HFFc6 (cell line): Measurements from ENCODE around the gene GAS7. TPM values are rescaled to one million over a fixed set of nuclear protein-coding genes. Genes with fewer than 3 reads are reported as not detected.

ENCODE experiments used
- DNase-seq: peaks from one replicate; pipeline ENCODE4 v3.0.0-alpha.2; 2018
- H3K27ac Mint-ChIP-seq: 2 replicates; pipeline ENCODE4 v1.8.0; 2020; ENCODE audit warnings: mild to moderate bottlenecking, mixed read lengths
- H3K27me3 Mint-ChIP-seq: 2 replicates; pipeline ENCODE4 v1.8.0; 2021; ENCODE audit warnings: mild to moderate bottlenecking, moderate library complexity, mixed read lengths; ENCODE audit not compliant: insufficient read depth
- H3K36me3 Mint-ChIP-seq: 2 replicates; pipeline ENCODE4 v1.8.0; 2021; ENCODE audit warnings: low read depth, mixed read lengths
- H3K4me1 Mint-ChIP-seq: 2 replicates; pipeline ENCODE4 v1.8.0; 2020; ENCODE audit warnings: low read depth, mixed read lengths
- H3K4me3 Mint-ChIP-seq: 2 replicates; pipeline ENCODE4 v1.8.0; 2020; ENCODE audit warnings: mild to moderate bottlenecking, moderate library complexity, mixed read lengths
- H3K9me3 Mint-ChIP-seq: 2 replicates; pipeline ENCODE4 v1.8.0; 2020; ENCODE audit warnings: mild to moderate bottlenecking, mixed read lengths
- CTCF ChIP-seq: fragments of 200-600 bp; sonication (generic); IDR thresholded peaks from 2 replicates; pipeline ENCODE4 v1.5.0; 2021; ENCODE audit warnings: antibody characterized with exemption, mild to moderate bottlenecking
- total RNA-seq, 6 experiments: library from RNA; stranded (reverse); fragmentation: NEBNext Ultra II Directional; extraction: Animal tissue kit (Norgen Biotek cat#: 25700); gene quantifications; 2 replicates in 1 of 6; 3 replicates in 5 of 6; pipeline ENCODE4 v1.2.3, GENCODE V29; 2021

Gene GAS7
- total RNA-seq, 6 experiments from 2014 or later = 1.4 to 7.4 (median 3.1) TPM

- DNase-seq = no peak
- H3K27ac Mint-ChIP-seq = no peak overlapping the region
- H3K4me1 Mint-ChIP-seq = peaks cover 8% of the 10 kb centered on the region; the same call in 1 of the 2 replicates
- no peaks in the 10 kb centered on the region for H3K9me3 Mint-ChIP-seq
- no peak overlapping the region for H3K4me3 Mint-ChIP-seq
- peaks cover 5% of the 10 kb centered on the region for H3K27me3 Mint-ChIP-seq
- H3K36me3 Mint-ChIP-seq = no peaks in the 10 kb centered on the region
- TF ChIP-seq CTCF = no peak
These were observed 161.8 kb downstream of the GAS7 start for GRCh38 chr17:10036511-10037061.

DNA sequence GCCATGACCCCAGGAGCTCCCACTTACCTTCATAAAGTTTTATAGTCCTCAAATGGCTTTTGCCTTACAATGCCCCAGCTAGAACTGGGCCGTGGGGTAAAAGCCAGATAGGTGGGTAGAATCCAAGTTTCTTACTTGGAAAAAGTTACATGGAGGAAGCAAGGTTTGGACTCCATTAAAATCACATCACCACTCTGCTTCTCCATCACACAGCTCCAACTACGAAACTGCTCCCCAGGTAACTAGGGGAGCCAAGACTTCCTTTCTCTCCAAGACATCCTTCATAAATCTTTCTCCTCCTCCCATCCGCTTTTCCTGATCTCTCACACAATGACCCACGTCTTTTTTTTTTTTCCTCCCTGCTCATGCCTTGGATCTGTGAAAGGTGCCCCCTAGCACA, 162.5 kb downstream of the GAS7 start:
- H3K27ac Mint-ChIP-seq = no peak overlapping the region
- H3K4me3 Mint-ChIP-seq = no peak overlapping the region
- H3K36me3 Mint-ChIP-seq = no peaks in the 10 kb centered on the region
- no peak for DNase-seq
- H3K27me3 Mint-ChIP-seq = peaks cover 5% of the 10 kb centered on the region
- TF ChIP-seq CTCF = no peak
- no peaks in the 10 kb centered on the region for H3K9me3 Mint-ChIP-seq
- peaks cover 8% of the 10 kb centered on the region; the same call in 1 of the 2 replicates for H3K4me1 Mint-ChIP-seq

GRCh38 chr17:10034719-10035475, 163.5 kb downstream of the GAS7 start:
- TF ChIP-seq CTCF = no peak
- Mint-ChIP-seq H3K4me3 (no peak overlapping the region), H3K4me1 (peaks cover 8% of the 10 kb centered on the region; the same call in 1 of the 2 replicates), H3K36me3 (no peaks in the 10 kb centered on the region), H3K27me3 (peaks cover 7% of the 10 kb centered on the region), H3K9me3 (no peaks in the 10 kb centered on the region), H3K27ac (no peak overlapping the region)
- DNase-seq = no peak

DNA sequence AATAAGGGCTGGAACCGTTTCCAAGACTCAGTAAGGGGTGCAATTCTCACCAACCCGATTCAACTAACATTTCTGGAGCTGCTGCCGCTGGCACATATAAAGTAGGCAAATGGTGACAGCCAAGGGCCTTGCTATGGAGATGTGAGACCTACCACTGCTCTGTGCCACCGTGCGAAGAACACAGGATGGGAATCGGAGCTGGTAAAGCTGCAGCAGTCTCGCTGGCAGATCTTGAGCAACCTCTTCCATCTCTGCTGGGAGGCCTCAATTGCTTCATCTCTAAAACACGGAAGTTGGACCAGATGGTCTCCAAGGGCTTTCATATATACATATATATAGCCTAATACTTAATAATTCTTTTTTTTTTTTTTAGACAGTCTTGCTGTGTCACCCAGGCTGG, 164.4 kb downstream of the GAS7 start:
- no peaks in the 10 kb centered on the region for H3K9me3 Mint-ChIP-seq
- peaks cover 7% of the 10 kb centered on the region for H3K27me3 Mint-ChIP-seq
- no peak overlapping the region for H3K27ac Mint-ChIP-seq
- H3K4me3 Mint-ChIP-seq = no peak overlapping the region
- H3K4me1 Mint-ChIP-seq = peaks cover 8% of the 10 kb centered on the region; the same call in 1 of the 2 replicates
- no peaks in the 10 kb centered on the region for H3K36me3 Mint-ChIP-seq
- no peak for TF ChIP-seq CTCF
- no peak for DNase-seq

DNA sequence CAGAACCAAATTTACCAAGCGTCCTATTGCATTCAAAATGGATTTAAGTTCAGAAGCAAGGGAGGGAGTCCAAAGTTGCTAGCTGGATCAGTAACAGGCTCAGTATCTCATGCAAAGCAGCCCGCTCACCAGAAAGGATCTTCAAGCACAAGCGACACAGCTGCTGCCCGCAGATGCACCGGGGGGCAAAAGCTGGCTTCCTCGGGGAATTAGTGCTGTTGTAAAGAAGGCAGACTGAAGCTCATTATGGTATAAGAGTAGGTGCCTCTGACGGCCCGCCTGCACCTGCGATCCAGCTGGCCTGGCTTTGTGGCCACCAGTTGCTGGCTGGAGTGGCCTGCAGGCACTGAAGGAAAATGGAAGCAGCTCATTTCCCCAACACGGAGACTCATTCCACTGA, 165.0 kb downstream of the GAS7 start:
- Mint-ChIP-seq H3K36me3 (no peaks in the 10 kb centered on the region), H3K4me3 (no peak overlapping the region), H3K9me3 (no peaks in the 10 kb centered on the region), H3K4me1 (peaks cover 8% of the 10 kb centered on the region; the same call in 1 of the 2 replicates), H3K27ac (no peak overlapping the region), H3K27me3 (peaks cover 7% of the 10 kb centered on the region)
- no peak for TF ChIP-seq CTCF
- no peak for DNase-seq
